Activated naive CD8-positive, alpha-beta T cell treated with anti-CD3 and anti-CD28 coated beads for 36 hours (primary cell): ENCODE results near the gene TMTC1. TPM values are rescaled to one million over a fixed set of nuclear protein-coding genes. Genes with fewer than 3 reads are reported as not detected.
"Not testable (repeated sequence)": the region's sequence is repeated elsewhere in the genome, so short reads cannot be mapped to it uniquely, and the experiment has no call there.

Experiments used
- DNase-seq: peaks from one replicate; pipeline ENCODE4 v3.0.0; 2021
- H3K27ac Mint-ChIP-seq: one replicate; pipeline ENCODE4 v1.8.0; 2022; ENCODE audit warnings: mild to moderate bottlenecking, moderate library complexity, mixed read lengths
- H3K27me3 Mint-ChIP-seq: one replicate; pipeline ENCODE4 v1.8.0; 2022; ENCODE audit warnings: mild to moderate bottlenecking, mixed read lengths
- H3K36me3 Mint-ChIP-seq: one replicate; pipeline ENCODE4 v1.8.0; 2021; ENCODE audit warnings: mild to moderate bottlenecking, mixed read lengths
- H3K4me1 Mint-ChIP-seq: one replicate; pipeline ENCODE4 v1.8.0; 2021; ENCODE audit warnings: mixed read lengths
- H3K4me3 Mint-ChIP-seq: one replicate; pipeline ENCODE4 v1.8.0; 2022; ENCODE audit warnings: mild to moderate bottlenecking, moderate library complexity, mixed read lengths
- H3K9me3 Mint-ChIP-seq: one replicate; pipeline ENCODE4 v1.8.0; 2022; ENCODE audit warnings: mixed read lengths
- total RNA-seq, 2 experiments: library from RNA; stranded (reverse); gene quantifications; one replicate each; pipeline ENCODE4 v1.2.3, GENCODE V29; 2021

The TMTC1 gene
- total RNA-seq, 2 experiments from 2014 or later, result not detected

DNA sequence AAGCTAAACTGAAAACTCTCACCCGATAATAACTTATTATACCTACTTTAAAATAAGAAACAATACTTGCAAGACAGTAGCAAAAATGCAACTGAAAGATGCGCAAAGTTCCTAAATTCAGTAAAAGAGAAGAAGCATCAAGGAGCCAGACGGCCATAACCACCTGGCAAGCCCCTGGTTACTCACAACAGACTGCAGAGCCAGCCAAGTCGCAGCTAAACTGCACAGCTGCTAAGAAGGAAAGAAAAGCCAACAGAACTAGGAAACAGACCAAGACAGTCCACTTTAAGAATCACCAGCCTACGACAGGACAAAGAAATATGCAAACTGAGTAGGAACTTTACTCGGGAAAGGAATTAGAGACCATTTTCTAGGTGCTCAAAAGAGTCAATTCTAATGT lies 127.9 kb downstream of the TMTC1 start:
- no peaks in the 10 kb centered on the region for H3K9me3 Mint-ChIP-seq
- H3K36me3 Mint-ChIP-seq, result no peaks in the 10 kb centered on the region
- H3K27ac Mint-ChIP-seq, result no peak overlapping the region

DNA sequence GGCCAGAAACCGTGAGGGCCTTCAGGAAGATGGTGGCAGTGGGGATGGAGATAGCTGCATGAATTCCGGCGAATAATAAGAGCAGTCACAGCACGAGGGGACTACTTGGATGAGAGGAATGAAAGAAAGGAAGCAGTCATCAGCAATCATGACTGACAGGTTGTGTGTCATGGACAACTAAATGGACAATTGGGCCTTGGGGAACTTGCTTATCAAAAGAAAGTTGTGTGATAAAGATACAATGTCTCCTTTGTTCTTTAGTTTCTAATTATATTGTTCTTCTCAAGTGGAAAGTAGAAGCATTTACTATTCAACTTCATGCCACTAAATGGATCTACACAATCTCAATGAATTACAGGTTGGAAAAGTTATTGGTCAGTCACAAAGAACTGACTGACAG lies 130.5 kb downstream of the TMTC1 start:
- no peaks in the 10 kb centered on the region for H3K4me1 Mint-ChIP-seq
- no peak overlapping the region for H3K4me3 Mint-ChIP-seq
- peaks cover 3% of the 10 kb centered on the region for H3K27me3 Mint-ChIP-seq
- H3K9me3 Mint-ChIP-seq, result no peaks in the 10 kb centered on the region
- DNase-seq, result no peak
- H3K27ac Mint-ChIP-seq, result no peak overlapping the region
- H3K36me3 Mint-ChIP-seq, result no peaks in the 10 kb centered on the region

More for the DNA sequence above, 127.9 kb downstream of the TMTC1 start:
- H3K4me3 Mint-ChIP-seq, result no peak overlapping the region
- H3K27me3 Mint-ChIP-seq, result peaks cover 3% of the 10 kb centered on the region
- no peak for DNase-seq
- no peaks in the 10 kb centered on the region for H3K4me1 Mint-ChIP-seq

DNA sequence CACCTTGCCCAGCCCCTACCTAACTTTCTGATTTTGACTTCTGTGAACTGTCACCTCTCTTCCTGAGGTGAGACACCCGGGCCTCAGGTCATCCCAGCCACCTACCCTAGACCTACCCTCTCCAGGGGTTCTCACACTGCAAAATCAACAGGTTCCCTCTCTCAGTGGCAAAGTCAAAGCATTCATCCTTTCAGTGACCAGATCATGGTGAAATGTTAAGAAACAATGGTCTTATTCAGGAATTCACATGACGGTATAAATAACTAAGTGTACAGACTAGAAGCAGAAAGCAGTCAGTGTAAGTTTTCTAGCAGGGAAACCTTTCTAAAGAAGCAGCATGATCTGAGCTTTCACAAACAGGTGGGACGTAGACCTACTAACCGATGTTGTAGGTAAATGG lies 133.4 kb downstream of the TMTC1 start:
- H3K4me1 Mint-ChIP-seq, result no peaks in the 10 kb centered on the region
- no peak for DNase-seq
- H3K36me3 Mint-ChIP-seq, result no peaks in the 10 kb centered on the region
- no peak overlapping the region for H3K27ac Mint-ChIP-seq
- H3K4me3 Mint-ChIP-seq, result no peak overlapping the region
- H3K27me3 Mint-ChIP-seq, result no peaks in the 10 kb centered on the region
- H3K9me3 Mint-ChIP-seq, result no peaks in the 10 kb centered on the region

DNA sequence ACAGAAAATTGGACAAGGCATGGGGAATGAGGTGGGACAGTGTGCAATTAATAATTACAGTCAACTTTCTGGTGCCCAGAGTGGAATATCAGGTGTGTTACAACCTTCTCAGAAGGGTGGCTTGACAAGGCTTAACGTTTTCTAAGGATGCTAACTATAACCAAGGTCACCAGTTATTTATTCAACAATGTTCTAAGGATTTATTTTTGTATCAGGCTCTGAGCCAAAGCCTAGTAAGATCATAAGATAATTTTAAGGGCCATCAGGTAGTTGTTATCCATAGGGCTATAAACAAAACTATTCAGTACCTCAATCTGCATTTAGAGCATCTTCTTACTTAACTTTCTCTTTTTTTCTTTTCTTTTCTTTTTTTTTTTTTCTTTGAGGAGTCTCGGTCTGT lies 134.0 kb downstream of the TMTC1 start:
- Mint-ChIP-seq H3K36me3 (no peaks in the 10 kb centered on the region), H3K4me3 (no peak overlapping the region), H3K9me3 (no peaks in the 10 kb centered on the region), H3K27ac (no peak overlapping the region), H3K27me3 (no peaks in the 10 kb centered on the region), H3K4me1 (no peaks in the 10 kb centered on the region)
- no peak for DNase-seq

DNA sequence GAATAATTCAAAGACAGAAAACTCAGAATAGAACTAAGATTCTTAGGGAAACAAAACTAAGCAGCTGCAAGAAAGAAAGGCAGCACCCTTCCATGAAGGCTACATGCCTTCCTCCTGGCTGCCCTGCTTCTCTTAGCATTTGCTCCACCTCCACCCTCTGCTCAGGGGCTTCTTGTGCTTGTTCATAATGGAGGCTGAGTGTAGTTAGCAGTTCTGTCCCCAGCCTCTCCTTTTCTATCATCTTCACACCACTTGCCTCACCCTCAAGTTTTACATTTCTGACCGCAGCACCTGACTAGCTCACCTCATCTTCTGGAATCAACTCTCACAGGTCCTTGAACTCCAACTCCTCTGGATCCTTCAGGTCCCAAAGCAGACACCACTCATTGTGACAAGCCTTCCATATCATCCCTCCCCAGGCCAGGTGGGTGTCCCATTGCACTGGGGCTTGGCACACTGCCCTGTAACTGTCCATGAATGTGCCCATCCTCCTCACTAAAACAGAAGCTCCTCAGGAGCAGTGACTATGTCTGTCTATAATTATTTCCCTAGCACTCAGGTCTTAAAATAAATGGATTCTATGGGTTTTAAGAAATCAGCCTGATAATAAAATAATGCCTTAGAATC lies 139.1 kb downstream of the TMTC1 start:
- Mint-ChIP-seq H3K27me3 (no peaks in the 10 kb centered on the region), H3K27ac (no peak overlapping the region), H3K9me3 (no peaks in the 10 kb centered on the region), H3K36me3 (no peaks in the 10 kb centered on the region), H3K4me1 (no peaks in the 10 kb centered on the region), H3K4me3 (no peak overlapping the region)
- DNase-seq, result no peak

DNA sequence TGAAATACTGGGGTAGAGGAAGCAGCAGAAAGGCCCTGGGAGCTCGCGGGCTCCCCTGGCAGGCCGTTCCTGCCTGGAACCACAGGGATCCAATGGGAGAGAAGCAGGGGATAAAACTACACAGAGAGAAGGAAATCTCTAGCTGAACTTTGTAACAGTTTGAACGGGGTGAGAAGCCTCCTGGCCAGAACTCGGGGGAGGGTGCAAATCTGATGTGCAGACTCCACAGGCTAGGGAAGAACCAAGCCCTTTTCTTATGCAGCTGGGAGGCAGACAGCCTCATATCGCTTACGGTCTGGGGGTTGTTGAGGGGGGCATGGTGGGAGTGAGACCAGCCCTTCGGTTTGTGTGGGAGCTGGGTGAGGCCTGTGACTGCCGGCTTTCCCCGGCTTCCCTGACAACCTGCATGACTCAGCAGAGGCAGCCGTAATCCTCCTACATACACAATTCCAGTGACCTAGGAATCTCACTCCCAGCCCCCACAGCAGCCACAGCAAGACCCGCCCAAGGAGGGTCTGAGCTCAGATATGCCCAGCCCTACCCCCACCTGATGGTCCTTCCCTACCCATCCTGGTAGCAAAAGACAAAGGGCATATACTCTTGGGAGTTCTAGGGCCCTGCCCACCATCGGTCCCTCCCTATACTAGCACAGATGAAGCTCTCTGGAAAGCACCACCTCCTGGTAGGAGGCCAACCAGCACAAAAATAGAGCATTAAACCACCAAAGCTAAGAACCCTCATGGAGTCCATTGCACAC lies 143.0 kb downstream of the TMTC1 start:
- Mint-ChIP-seq H3K4me1 (no peaks in the 10 kb centered on the region), H3K36me3 (no peaks in the 10 kb centered on the region), H3K27ac (no peak overlapping the region), H3K27me3 (no peaks in the 10 kb centered on the region), H3K9me3 (no peaks in the 10 kb centered on the region), H3K4me3 (no peak overlapping the region)
- no peak for DNase-seq

DNA sequence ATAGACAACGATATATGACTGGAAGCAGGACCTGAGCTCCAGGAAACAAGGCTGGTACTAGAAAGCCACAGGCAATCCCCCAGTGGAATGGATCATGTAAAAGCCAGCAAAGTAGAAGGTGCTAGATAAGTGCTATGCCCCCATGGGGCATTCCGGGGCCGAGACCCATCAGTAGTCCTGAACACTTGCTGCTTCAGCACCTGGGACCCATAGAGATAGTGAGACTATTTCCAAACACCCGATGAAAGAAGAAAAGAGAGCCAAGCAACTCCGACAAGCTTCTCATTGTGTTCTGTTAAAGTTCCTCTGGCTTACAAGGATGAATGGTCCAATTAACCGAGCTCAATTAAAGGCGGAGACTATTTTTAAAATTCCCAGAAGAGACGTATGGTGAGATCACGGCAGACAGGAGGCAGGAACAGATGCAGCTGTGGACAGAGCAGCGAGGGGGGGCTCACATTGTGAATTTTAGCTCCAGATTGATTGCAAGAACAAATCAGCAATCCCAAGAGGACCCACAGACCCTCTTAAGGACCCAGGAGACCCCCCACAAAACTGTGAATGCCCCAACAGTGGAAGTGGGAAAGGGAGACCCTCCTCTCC lies 143.7 kb downstream of the TMTC1 start:
- H3K27ac Mint-ChIP-seq, result no peak overlapping the region
- H3K4me1 Mint-ChIP-seq, result no peaks in the 10 kb centered on the region
- DNase-seq, result no peak
- no peaks in the 10 kb centered on the region for H3K9me3 Mint-ChIP-seq
- no peaks in the 10 kb centered on the region for H3K36me3 Mint-ChIP-seq
- H3K4me3 Mint-ChIP-seq, result no peak overlapping the region
- no peaks in the 10 kb centered on the region for H3K27me3 Mint-ChIP-seq

DNA sequence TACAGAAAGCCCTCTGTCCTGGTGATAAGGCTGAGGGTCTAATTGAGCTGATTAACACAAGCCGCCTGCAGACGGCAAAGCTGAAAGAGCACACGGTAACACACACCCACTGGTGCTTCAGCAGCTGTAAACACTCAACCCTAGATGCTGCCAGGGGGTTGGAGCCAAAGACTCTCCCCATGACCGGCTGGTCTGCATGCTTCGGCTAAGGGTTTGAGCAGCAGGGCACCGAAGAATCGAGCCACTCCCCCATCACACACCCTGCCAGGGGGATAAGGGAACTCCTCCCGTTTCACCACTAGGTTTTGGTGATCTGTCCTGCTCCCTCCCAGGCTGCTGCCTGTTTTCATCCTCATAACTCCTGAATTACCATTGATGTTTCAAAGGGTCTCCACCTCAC lies 145.2 kb downstream of the TMTC1 start:
- H3K36me3 Mint-ChIP-seq, result no peaks in the 10 kb centered on the region
- no peak overlapping the region for H3K27ac Mint-ChIP-seq
- no peak for DNase-seq
- H3K4me3 Mint-ChIP-seq, result no peak overlapping the region
- H3K27me3 Mint-ChIP-seq, result no peaks in the 10 kb centered on the region
- no peaks in the 10 kb centered on the region for H3K9me3 Mint-ChIP-seq
- no peaks in the 10 kb centered on the region for H3K4me1 Mint-ChIP-seq

DNA sequence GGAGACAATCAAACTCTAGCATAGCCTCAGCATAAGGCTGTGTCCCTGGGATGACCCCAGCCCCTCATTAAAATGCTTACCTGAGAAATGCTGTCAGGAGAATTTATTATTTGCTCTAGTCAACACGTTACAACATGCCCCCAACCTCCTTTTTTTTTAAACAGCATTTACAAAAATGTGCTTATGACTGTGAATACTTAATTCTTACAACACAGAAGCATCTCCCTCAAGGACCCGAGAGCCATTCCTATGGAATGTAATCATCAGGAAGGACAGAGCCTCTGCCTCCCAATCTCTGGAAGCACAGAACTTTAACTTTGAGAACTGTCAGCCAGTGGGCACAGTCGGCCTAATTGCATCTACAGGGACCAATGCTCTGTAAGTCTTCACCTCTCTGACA lies 149.7 kb downstream of the TMTC1 start:
- Mint-ChIP-seq H3K27ac (no peak overlapping the region), H3K27me3 (no peaks in the 10 kb centered on the region), H3K4me3 (no peak overlapping the region), H3K4me1 (no peaks in the 10 kb centered on the region), H3K36me3 (no peaks in the 10 kb centered on the region), H3K9me3 (no peaks in the 10 kb centered on the region)
- no peak for DNase-seq

DNA sequence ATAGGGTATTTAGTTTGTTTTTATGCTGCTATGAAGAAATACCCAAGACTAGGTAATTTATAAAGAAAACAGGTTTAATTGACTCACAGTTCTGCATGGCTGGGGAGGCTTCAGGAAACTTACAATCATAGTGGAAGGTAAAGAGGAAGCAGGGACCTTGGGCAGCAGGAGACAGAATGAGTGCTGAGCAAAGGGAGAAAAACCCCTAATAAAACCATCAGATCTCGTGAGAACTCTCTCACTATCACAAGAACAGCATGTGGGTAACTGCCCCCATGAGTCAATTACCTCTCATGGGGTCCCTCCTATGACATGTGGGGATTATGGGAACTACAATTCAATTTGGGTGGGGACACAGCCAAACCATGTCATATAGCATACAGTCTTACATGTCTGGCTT lies 153.6 kb downstream of the TMTC1 start:
- not testable (repeated sequence) for H3K9me3 Mint-ChIP-seq, H3K4me1 Mint-ChIP-seq, H3K27me3 Mint-ChIP-seq

DNA sequence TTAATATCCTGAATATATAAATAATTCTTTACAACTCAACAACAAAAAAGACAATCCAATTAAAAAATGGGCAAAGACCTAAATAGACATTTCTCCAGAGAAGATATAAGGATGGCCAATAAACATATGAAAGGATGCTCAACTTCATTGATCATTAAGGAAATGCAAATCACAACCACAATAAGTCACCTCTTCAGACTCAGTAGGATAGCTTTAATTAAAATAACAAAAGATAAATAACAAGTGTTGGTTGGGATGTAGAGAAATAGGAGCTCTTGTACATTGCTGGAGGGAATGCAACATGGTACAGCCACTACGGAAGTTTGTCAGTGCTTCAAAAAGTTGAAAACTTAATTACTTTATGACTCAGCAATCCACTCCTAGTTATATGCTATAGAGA lies 156.5 kb downstream of the TMTC1 start:
- Mint-ChIP-seq H3K27ac (no peak overlapping the region), H3K9me3 (no peaks in the 10 kb centered on the region), H3K27me3 (no peaks in the 10 kb centered on the region), H3K36me3 (no peaks in the 10 kb centered on the region), H3K4me1 (no peaks in the 10 kb centered on the region), H3K4me3 (no peak overlapping the region)
- no peak for DNase-seq

More for the DNA sequence above, 153.6 kb downstream of the TMTC1 start:
- not testable (repeated sequence) for H3K36me3 Mint-ChIP-seq, H3K27ac Mint-ChIP-seq, DNase-seq, H3K4me3 Mint-ChIP-seq

DNA sequence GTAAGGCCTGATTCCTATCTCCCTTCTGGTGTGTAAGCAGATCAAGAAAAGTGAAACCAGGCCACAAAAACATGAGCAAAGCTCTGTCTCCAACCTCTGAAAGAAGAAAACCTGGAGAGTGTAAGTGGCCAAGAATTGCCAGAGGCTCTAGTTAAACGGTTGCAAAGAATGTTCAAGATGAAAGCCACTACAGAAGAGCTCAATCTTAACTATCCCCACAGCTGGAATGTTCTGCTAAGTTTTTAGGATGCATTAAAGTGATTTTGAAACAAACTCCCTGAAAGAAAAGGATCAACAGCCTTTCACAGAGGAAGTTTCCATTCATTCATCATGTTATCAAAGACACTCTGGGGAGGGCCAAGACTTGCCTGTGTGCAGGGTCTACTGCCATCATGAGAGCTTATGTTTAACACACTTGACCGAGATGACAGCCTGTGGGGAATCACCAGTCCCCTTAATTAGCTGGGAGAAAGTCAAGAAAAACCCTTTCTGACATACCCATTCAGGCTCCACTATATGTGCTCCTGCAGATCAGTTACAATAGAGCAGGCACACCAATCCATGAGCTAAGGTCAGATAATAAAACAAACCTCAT lies 158.3 kb downstream of the TMTC1 start:
- H3K4me3 Mint-ChIP-seq, result no peak overlapping the region
- DNase-seq, result no peak
- H3K36me3 Mint-ChIP-seq, result no peaks in the 10 kb centered on the region
- no peaks in the 10 kb centered on the region for H3K27me3 Mint-ChIP-seq
- H3K9me3 Mint-ChIP-seq, result no peaks in the 10 kb centered on the region
- H3K27ac Mint-ChIP-seq, result no peak overlapping the region
- no peaks in the 10 kb centered on the region for H3K4me1 Mint-ChIP-seq

DNA sequence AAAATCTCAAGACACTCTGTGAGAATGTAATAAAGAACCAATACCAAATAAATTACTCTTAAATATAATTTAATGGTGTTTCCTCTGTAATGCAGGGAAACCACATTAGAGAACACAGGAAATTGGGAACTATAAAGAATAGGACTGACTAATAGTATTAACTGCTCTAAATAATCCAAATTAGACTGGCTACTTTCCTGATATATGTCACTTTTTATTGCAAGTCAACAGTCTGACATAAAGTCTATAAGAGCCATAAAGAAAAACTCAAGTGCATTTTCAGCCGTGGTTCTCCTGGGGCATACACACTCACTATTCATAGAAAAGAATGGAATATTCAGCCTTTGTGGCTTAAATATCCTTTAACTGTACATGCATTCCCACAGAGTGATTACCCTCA lies 161.5 kb downstream of the TMTC1 start:
- no peak overlapping the region for H3K4me3 Mint-ChIP-seq
- H3K4me1 Mint-ChIP-seq, result no peaks in the 10 kb centered on the region
- no peak overlapping the region for H3K27ac Mint-ChIP-seq
- no peaks in the 10 kb centered on the region for H3K36me3 Mint-ChIP-seq
- DNase-seq, result no peak
- no peaks in the 10 kb centered on the region for H3K9me3 Mint-ChIP-seq
- peaks cover 7% of the 10 kb centered on the region for H3K27me3 Mint-ChIP-seq

DNA sequence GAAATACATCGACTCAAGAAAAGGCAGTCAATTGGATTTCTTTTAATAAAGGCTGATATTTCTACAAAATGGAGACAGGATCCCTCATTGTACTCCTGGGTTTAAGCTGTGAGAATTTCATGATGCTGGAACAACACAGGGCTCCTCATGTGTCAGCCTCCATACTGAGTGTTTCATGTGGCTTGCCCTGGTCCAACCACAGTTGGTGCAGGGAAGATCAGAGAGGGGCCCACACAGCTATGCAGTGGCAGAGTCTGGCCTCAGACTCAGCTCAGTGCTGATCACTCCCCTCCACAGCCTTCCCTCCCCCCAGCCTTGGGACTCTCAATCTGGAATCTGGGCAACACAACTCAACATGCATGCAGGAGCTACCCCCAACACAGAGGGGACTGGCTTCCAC lies 163.7 kb downstream of the TMTC1 start:
- no peaks in the 10 kb centered on the region for H3K36me3 Mint-ChIP-seq
- no peaks in the 10 kb centered on the region for H3K4me1 Mint-ChIP-seq
- no peak overlapping the region for H3K27ac Mint-ChIP-seq
- H3K4me3 Mint-ChIP-seq, result no peak overlapping the region
- H3K9me3 Mint-ChIP-seq, result no peaks in the 10 kb centered on the region
- DNase-seq, result no peak
- peaks cover 7% of the 10 kb centered on the region for H3K27me3 Mint-ChIP-seq

DNA sequence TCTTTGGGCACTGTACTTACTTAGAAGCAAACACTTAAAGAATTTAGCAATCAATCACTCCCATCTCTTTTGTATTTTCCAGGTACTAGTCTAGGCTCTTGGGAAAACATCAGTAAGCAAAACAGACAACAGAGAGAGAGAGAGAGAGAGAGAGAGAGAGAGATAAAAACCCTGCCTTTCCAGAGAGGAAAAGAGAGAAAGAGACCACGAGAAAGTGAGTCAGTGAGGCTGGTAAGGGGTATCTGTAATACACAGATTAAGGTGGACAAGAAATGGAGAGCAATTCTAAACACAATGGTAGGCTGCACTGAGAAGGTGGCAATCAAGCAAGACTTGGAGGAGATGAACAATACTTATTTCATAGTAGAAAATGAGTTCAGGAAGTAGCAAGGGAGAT lies 166.3 kb downstream of the TMTC1 start:
- Mint-ChIP-seq H3K4me3 (no peak overlapping the region), H3K27me3 (peaks cover 7% of the 10 kb centered on the region), H3K36me3 (no peaks in the 10 kb centered on the region), H3K4me1 (no peaks in the 10 kb centered on the region), H3K9me3 (no peaks in the 10 kb centered on the region), H3K27ac (no peak overlapping the region)
- DNase-seq, result no peak
